Measurements from ENCODE around the gene POU6F2. TPM values are rescaled to one million over a fixed set of nuclear protein-coding genes. Genes with fewer than 3 reads are reported as not detected.

The POU6F2 gene
- total and polyA plus RNA-seq, 2 of the 4 experiments (the other 2 are of a cell fraction) = not detected

DNA sequence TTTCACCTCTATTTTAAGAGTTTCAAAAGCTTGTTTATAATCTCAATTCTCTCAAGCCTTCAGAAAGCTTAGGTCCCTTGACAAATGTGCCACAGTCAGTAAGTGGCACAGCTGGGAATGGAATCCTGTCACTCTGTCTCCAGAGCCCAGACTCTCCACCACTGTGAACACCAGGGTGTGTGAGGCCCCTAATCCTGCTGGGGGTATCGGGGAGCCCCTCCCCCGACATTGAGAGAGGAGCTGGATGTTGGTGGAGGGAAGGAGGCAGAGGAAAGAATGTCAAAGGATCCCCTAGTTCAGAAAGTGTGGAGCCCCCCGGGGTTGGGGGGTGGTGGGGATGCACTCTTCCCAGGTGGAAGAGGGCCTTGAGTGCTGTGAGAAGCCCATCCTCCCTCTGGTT is 454.7 kb downstream of the POU6F2 start:
- no peak overlapping the region for H3K23ac ChIP-seq (ENCODE audit: low read depth, low read length)
- CTCF ChIA-PET = no interaction called here
- no peak overlapping the region for H3K18ac ChIP-seq (ENCODE audit: low read depth, low read length)
- POLR2A ChIA-PET (ENCODE audit: unreplicated experiment) = no interaction called here
- no peak for DNase-seq
- no peaks in the 10 kb centered on the region for H3K36me3 ChIP-seq (ENCODE audit: control insufficient read depth, insufficient read depth, low read length)
- no peak overlapping the region for H2BK5ac ChIP-seq (ENCODE audit: low read depth, low read length, poor library complexity, severe bottlenecking)
- H3K27ac ChIP-seq (ENCODE audit: insufficient read depth, low read length) = no peak overlapping the region
- no peak overlapping the region for H2AK9ac ChIP-seq (replicated peaks; ENCODE audit: low read depth, low read length, poor library complexity)
- H2BK20ac ChIP-seq (ENCODE audit: low read depth, low read length) = no peak overlapping the region
- H4K8ac ChIP-seq (ENCODE audit: low read depth in 2 of 2, low read length in 2 of 2) = no peak overlapping the region
- H4K5ac ChIP-seq (ENCODE audit: low read depth, low read length) = no peak overlapping the region
- no peak overlapping the region for H2AK5ac ChIP-seq (ENCODE audit: low read depth, low read length)
- H2AFZ ChIP-seq (replicated peaks; ENCODE audit: low read length, poor library complexity) = no peak overlapping the region
- no TSS peak for BruUV-seq (replicated peaks)
- H3K27me3 ChIP-seq (ENCODE audit: control insufficient read depth, insufficient read depth, low read length) = peaks cover 2% of the 10 kb centered on the region; the same call in 1 of the 2 replicates
- in situ Hi-C loops (cut with MboI; ENCODE audit: low sequenced_read_pairs) (no loop called here), dilution Hi-C loops (cut with HindIII; ENCODE audit: low sequenced_read_pairs, unreplicated experiment) (no loop called here), intact Hi-C loops (cut with micrococcal nuclease) (no loop called here)
- no peak overlapping the region for H3K4ac ChIP-seq (ENCODE audit: low read depth, low read length)
- H3K4me3 ChIP-seq (ENCODE audit: insufficient read depth, low read depth, low read length) = no peak overlapping the region
- H2BK15ac ChIP-seq (ENCODE audit: low read depth, low read length) = no peak overlapping the region
- H4K91ac ChIP-seq (ENCODE audit: insufficient read depth, low read depth, low read length) = no peak overlapping the region
- WGBS, 2 experiments (ENCODE audit: extremely low coverage in 2 of 2, insufficient read length in 1 of 2) = no CpG with 5 or more reads among the region's 3 CpGs
- H3K9me1 ChIP-seq (ENCODE audit: insufficient read depth, low read length) = no peaks in the 10 kb centered on the region
- no peaks in the 10 kb centered on the region for H3K79me1 ChIP-seq (ENCODE audit: low read depth in 1 of 2, low read length in 2 of 2)
- H3K14ac ChIP-seq (replicated peaks; ENCODE audit: low read depth, low read length) = no peak overlapping the region
- no peak overlapping the region for H3K9ac ChIP-seq (ENCODE audit: low read depth, low read length)
- H3K4me1 ChIP-seq (ENCODE audit: control insufficient read depth, insufficient read depth, low read length) = no peaks in the 10 kb centered on the region
- no peaks in the 10 kb centered on the region for H4K20me1 ChIP-seq (ENCODE audit: insufficient read depth, low read length)
- no peaks in the 10 kb centered on the region for H3K9me3 ChIP-seq (ENCODE audit: control insufficient read depth, insufficient read depth, low read length)
- no peak overlapping the region for H2BK120ac ChIP-seq (ENCODE audit: low read depth, low read length)
- TF ChIP-seq FOS (IDR thresholded peaks at IDR 0.05; ENCODE audit: low read depth, low read length) (no peak), RFX5 (IDR thresholded peaks at IDR 0.05; ENCODE audit: low read depth, low read length) (no peak), MXI1 (IDR thresholded peaks at IDR 0.05; ENCODE audit: borderline replicate concordance, low read depth, low read length) (no peak), RAD21 (IDR thresholded peaks at IDR 0.05; ENCODE audit: low read length) (no peak), NFE2L2 (IDR thresholded peaks at IDR 0.05; ENCODE audit: low read depth, low read length) (no peak), POLR2A (IDR thresholded peaks at IDR 0.05; ENCODE audit: low read depth, low read length) (no peak), CHD1 (IDR thresholded peaks at IDR 0.05; ENCODE audit: low read depth, low read length) (no peak), BHLHE40 (IDR thresholded peaks at IDR 0.05; ENCODE audit: low read depth, low read length) (no peak), CEBPB (IDR thresholded peaks at IDR 0.05; ENCODE audit: low read depth, low read length) (no peak), RCOR1 (IDR thresholded peaks at IDR 0.05; ENCODE audit: insufficient replicate concordance, low read length) (no peak), MAFK (IDR thresholded peaks at IDR 0.05; ENCODE audit: low read depth, low read length) (no peak)
- TF ChIP-seq, protein P1, sequence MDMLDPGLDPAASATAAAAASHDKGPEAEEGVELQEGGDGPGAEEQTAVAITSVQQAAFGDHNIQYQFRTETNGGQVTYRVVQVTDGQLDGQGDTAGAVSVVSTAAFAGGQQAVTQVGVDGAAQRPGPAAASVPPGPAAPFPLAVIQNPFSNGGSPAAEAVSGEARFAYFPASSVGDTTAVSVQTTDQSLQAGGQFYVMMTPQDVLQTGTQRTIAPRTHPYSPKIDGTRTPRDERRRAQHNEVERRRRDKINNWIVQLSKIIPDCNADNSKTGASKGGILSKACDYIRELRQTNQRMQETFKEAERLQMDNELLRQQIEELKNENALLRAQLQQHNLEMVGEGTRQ (IDR thresholded peaks at IDR 0.05; ENCODE audit: low read depth, low read length) = no peak
- TF ChIP-seq, protein P2, sequence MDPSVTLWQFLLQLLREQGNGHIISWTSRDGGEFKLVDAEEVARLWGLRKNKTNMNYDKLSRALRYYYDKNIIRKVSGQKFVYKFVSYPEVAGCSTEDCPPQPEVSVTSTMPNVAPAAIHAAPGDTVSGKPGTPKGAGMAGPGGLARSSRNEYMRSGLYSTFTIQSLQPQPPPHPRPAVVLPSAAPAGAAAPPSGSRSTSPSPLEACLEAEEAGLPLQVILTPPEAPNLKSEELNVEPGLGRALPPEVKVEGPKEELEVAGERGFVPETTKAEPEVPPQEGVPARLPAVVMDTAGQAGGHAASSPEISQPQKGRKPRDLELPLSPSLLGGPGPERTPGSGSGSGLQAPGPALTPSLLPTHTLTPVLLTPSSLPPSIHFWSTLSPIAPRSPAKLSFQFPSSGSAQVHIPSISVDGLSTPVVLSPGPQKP (IDR thresholded peaks at IDR 0.05; ENCODE audit: borderline replicate concordance, low read depth, low read length) = no peak
- H3K4me2 ChIP-seq (ENCODE audit: low read depth, low read length) = no peak overlapping the region
- no peak for ATAC-seq (ENCODE audit: low read depth)
- H3K56ac ChIP-seq (ENCODE audit: extremely low read depth, insufficient read depth, low read length) = no peak overlapping the region

All from IMR-90 (cell line).